ENCODE results near the gene CALML3. TPM values are rescaled to one million over a fixed set of nuclear protein-coding genes. Genes with fewer than 3 reads are reported as not detected.

The CALML3 gene
- total RNA-seq, 1 experiment from 2014 or later = not detected

- TF ChIP-seq EZH2phosphoT487 (IDR thresholded peaks at IDR 0.05; ENCODE audit: borderline replicate concordance, low read length) (no peak), CTCF (conservative IDR thresholded peaks at IDR 0.05; ENCODE audit: low read depth, low read length) (no peak), EZH2 (IDR thresholded peaks at IDR 0.05; ENCODE audit: low read length, unreplicated experiment) (no peak)
- Histone ChIP-seq H3K9ac (ENCODE audit: low read length) (no peak overlapping the region), H3K79me2 (ENCODE audit: low read length) (no peaks in the 10 kb centered on the region), H3K27ac (ENCODE audit: low read length) (no peak overlapping the region), H3K27me3 (ENCODE audit: low read length) (no peaks in the 10 kb centered on the region), H4K20me1 (ENCODE audit: low read length) (no peaks in the 10 kb centered on the region), H3K4me2 (ENCODE audit: low read length) (no peak overlapping the region), H3K9me2 (replicated peaks; ENCODE audit: low read length) (no peaks in the 10 kb centered on the region), H3K9me3 (ENCODE audit: low read length) (no peaks in the 10 kb centered on the region), H3K4me3 (ENCODE audit: low read length) (no peak overlapping the region), H3F3A (ENCODE audit: low read length, unreplicated experiment) (no peaks in the 10 kb centered on the region), H3K4me1 (ENCODE audit: insufficient read depth, low read length) (no peaks in the 10 kb centered on the region), H3K36me3 (ENCODE audit: low read depth, low read length) (no peaks in the 10 kb centered on the region), H2AFZ (ENCODE audit: low read length) (no peak overlapping the region)
- no peak for ATAC-seq
- ChIA-PET CTCF (no interaction called here), POLR2A (ENCODE audit: unreplicated experiment) (no interaction called here)
- DNase-seq = no peak
- BruUV-seq (replicated peaks) = no TSS peak
- intact Hi-C loops (cut with micrococcal nuclease) = no loop called here
Measured at GRCh38 chr10:5533098-5533731, 8.5 kb downstream of the CALML3 start.

- H3K27me3 ChIP-seq (ENCODE audit: low read length) = no peaks in the 10 kb centered on the region
- H3K9me3 ChIP-seq (ENCODE audit: low read length) = no peaks in the 10 kb centered on the region
- ATAC-seq = no peak
- BruUV-seq (replicated peaks) = no TSS peak
- DNase-seq = no peak
- ChIA-PET POLR2A (ENCODE audit: unreplicated experiment) (no interaction called here), CTCF (no interaction called here)
- intact Hi-C loops (cut with micrococcal nuclease) = no loop called here
- H3K4me2 ChIP-seq (ENCODE audit: low read length) = no peak overlapping the region
- TF ChIP-seq EZH2 (IDR thresholded peaks at IDR 0.05; ENCODE audit: low read length, unreplicated experiment) = no peak
- TF ChIP-seq EZH2phosphoT487 (IDR thresholded peaks at IDR 0.05; ENCODE audit: borderline replicate concordance, low read length) = no peak
- H3K27ac ChIP-seq (ENCODE audit: low read length) = no peak overlapping the region
- H3K4me1 ChIP-seq (ENCODE audit: insufficient read depth, low read length) = peaks cover 5% of the 10 kb centered on the region
- H3F3A ChIP-seq (ENCODE audit: low read length, unreplicated experiment) = no peaks in the 10 kb centered on the region
- no peak overlapping the region for H2AFZ ChIP-seq (ENCODE audit: low read length)
- H3K79me2 ChIP-seq (ENCODE audit: low read length) = no peaks in the 10 kb centered on the region
- no peaks in the 10 kb centered on the region for H3K36me3 ChIP-seq (ENCODE audit: low read depth, low read length)
- H3K9me2 ChIP-seq (replicated peaks; ENCODE audit: low read length) = no peaks in the 10 kb centered on the region
- no peak overlapping the region for H3K4me3 ChIP-seq (ENCODE audit: low read length)
- H3K9ac ChIP-seq (ENCODE audit: low read length) = no peak overlapping the region
- H4K20me1 ChIP-seq (ENCODE audit: low read length) = no peaks in the 10 kb centered on the region
Measured at GRCh38 chr10:5534051-5534821, 9.5 kb downstream of the CALML3 start.

- no peaks in the 10 kb centered on the region for H3K9me3 ChIP-seq (ENCODE audit: low read length)
- H3K4me2 ChIP-seq (ENCODE audit: low read length) = no peak overlapping the region
- no peak for ATAC-seq
- no peaks in the 10 kb centered on the region for H3F3A ChIP-seq (ENCODE audit: low read length, unreplicated experiment)
- DNase-seq = no peak
- peaks cover 5% of the 10 kb centered on the region for H3K4me1 ChIP-seq (ENCODE audit: insufficient read depth, low read length)
- intact Hi-C loops (cut with micrococcal nuclease) = no loop called here
- no peaks in the 10 kb centered on the region for H3K27me3 ChIP-seq (ENCODE audit: low read length)
- H3K4me3 ChIP-seq (ENCODE audit: low read length) = no peak overlapping the region
- BruUV-seq (replicated peaks) = no TSS peak
- ChIA-PET POLR2A (ENCODE audit: unreplicated experiment) (no interaction called here), CTCF (no interaction called here)
- no peak overlapping the region for H2AFZ ChIP-seq (ENCODE audit: low read length)
- no peaks in the 10 kb centered on the region for H3K9me2 ChIP-seq (replicated peaks; ENCODE audit: low read length)
- no peak for TF ChIP-seq CTCF (conservative IDR thresholded peaks at IDR 0.05; ENCODE audit: low read depth, low read length)
- H3K79me2 ChIP-seq (ENCODE audit: low read length) = no peaks in the 10 kb centered on the region
- no peak overlapping the region for H3K9ac ChIP-seq (ENCODE audit: low read length)
- H3K36me3 ChIP-seq (ENCODE audit: low read depth, low read length) = no peaks in the 10 kb centered on the region
- H3K27ac ChIP-seq (ENCODE audit: low read length) = no peak overlapping the region
- no peaks in the 10 kb centered on the region for H4K20me1 ChIP-seq (ENCODE audit: low read length)
Measured at GRCh38 chr10:5534880-5535856, 10.4 kb downstream of the CALML3 start.

Data from PC-3 (cell line).